ENCODE results near the gene DOHH.
"Not testable (repeated sequence)": the region's sequence is repeated elsewhere in the genome, so short reads cannot be mapped to it uniquely, and the experiment has no call there.

Gene DOHH

DNA sequence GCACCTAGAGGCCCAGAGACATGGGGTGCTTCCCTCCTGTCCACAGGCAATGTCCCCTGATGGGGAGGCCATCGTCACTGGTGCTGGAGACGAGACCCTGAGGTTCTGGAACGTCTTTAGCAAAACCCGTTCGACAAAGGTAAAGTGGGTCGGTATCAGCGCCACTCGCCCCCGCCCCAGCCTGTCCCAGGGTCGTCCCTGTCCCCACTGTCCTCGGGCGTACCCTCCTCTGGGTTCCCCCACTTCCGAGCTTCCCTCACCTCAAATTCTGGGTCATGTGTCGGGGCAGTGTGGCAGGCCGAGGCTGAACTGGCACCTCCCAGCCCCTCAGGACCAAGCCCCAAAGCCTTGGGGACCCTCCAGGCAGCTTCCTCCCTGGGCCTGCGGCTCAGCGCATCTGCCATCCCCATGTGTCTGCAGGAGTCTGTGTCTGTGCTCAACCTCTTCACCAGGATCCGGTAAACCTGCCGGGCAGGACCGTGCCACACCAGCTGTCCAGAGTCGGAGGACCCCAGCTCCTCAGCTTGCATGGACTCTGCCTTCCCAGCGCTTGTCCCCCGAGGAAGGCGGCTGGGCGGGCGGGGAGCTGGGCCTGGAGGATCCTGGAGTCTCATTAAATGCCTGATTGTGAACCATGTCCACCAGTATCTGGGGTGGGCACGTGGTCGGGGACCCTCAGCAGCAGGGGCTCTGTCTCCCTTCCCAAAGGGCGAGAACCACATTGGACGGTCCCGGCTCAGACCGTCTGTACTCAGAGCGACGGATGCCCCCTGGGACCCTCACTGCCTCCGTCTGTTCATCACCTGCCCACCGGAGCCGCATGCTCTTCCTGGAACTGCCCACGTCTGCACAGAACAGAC is 34.1 kb upstream of the DOHH start:
- no peak for DNase-seq

GRCh38 chr19:3533563-3534216 is 33.2 kb upstream of the DOHH start:
- DNase-seq = no peak

- no peak for DNase-seq
These were observed 32.6 kb upstream of the DOHH start for GRCh38 chr19:3533033-3533432.

DNA sequence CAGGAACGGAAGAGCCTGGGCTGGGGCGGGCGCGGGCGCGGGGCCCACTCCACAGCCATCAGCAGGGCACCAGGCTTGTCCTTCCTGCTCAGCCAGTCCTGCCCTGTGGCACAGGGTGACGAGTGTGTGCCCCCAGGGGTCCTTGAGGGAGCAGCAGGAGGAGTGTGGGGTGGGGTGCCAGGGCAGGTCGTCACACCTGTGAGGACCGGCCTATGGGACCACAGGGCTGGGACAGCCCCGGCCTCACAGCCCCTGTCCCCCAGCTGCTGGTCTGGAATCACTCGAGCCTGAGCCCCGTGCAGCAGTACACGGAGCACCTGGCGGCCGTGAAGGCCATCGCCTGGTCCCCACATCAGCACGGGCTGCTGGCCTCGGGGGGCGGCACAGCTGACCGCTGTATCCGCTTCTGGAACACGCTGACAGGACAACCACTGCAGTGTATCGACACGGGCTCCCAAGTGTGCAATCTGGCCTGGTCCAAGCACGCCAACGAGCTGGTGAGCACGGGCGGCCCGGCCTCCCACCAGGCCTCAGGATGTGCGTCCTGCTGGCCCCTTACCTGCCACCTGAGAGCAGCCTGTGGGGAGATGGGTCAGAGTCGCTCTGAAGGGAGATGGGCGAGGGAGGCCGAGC is 31.8 kb upstream of the DOHH start:
- no peak for DNase-seq

- no peak for DNase-seq
These were observed 31.2 kb upstream of the DOHH start for GRCh38 chr19:3531716-3532115.

DNA sequence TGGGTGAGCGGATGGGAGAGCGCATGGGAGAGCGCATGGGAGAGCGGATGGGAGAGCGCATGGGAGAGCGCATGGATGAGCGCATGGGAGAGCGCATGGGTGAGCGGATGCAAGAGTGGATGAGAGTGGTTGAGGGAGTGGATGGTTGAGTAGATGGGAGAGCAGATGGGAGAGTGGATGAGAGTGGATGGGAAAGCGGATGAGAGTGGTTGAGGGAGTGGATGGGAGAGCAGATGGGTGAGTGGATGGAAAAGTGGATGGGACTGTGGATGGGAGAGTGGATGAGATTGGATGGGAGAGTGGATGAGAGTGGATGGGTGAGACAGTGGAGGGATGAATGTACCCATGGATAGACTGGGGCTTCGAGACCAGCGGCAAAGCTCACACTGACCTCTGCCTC is 29.9 kb upstream of the DOHH start:
- no peak for DNase-seq

DNA sequence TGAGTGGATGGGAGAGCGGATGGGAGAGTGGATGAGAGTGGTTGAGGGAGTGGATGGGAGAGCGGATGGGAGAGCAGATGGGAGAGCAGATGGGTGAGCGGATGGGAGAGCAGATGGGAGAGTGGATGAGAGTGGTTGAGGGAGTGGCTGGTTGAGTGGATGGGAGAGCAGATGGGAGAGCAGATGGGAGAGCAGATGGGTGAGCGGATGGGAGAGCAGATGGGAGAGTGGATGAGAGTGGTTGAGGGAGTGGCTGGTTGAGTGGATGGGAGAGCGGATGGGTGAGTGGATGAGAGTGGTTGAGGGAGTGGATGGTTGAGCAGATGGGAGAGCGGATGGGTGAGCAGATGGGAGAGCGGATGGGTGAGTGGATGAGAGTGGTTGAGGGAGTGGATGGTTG is 28.8 kb upstream of the DOHH start:
- not testable (repeated sequence) for DNase-seq

- no peak for DNase-seq
These were observed 28.2 kb upstream of the DOHH start for GRCh38 chr19:3528539-3529211.

DNA sequence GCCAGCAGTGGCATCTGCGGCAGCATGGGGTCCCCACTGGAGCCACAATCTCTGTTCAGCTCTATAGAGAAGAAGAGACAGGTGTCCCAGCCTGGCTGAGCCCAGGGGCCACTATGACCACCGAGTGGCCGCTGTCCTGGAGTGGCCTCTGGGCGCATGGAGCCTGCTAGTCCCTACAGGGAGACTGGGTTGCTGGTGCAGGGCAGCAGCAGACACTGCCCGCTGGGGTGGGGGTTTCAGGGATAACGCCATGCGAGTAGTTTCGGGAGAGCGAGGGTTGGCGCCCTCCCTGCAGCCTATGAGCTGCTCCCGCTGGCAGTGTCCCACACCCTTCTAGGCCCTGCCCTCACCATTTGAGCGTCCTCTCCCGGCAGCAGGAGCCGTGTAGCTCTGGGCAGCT is 27.6 kb upstream of the DOHH start:
- no peak for DNase-seq

DNA sequence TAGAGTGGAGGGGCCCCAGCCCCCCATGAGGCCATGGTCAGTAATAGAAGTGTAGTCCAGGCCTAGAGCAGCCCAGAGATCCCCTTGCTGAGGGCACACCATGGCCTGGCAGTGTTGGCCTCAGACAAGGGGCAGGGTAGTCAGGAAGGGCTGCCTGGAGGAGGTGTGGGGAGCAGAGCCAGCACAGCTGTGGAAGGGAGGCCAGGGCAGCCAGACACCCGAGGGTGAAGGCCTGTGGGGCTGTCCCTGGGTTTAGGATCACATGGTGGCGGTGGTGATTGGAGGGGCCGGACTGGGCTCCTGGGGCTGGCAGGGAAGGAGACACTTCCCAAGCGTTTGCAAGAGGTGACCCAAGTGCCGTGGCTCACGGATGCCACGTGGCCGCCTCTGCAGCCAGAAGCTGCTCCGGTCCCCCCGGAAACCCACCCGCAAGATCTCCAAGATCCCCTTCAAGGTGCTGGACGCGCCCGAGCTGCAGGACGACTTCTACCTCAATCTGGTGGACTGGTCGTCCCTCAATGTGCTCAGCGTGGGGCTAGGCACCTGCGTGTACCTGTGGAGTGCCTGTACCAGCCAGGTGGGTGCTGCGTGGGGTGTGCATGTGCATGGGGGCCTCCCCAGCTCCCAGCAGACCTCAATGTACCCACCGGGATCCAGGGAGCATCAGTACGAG is 26.9 kb upstream of the DOHH start:
- DNase-seq = no peak

GRCh38 chr19:3526507-3527237 is 26.2 kb upstream of the DOHH start:
- no peak for DNase-seq

GRCh38 chr19:3524904-3525451 is 24.5 kb upstream of the DOHH start:
- DNase-seq = no peak

DNA sequence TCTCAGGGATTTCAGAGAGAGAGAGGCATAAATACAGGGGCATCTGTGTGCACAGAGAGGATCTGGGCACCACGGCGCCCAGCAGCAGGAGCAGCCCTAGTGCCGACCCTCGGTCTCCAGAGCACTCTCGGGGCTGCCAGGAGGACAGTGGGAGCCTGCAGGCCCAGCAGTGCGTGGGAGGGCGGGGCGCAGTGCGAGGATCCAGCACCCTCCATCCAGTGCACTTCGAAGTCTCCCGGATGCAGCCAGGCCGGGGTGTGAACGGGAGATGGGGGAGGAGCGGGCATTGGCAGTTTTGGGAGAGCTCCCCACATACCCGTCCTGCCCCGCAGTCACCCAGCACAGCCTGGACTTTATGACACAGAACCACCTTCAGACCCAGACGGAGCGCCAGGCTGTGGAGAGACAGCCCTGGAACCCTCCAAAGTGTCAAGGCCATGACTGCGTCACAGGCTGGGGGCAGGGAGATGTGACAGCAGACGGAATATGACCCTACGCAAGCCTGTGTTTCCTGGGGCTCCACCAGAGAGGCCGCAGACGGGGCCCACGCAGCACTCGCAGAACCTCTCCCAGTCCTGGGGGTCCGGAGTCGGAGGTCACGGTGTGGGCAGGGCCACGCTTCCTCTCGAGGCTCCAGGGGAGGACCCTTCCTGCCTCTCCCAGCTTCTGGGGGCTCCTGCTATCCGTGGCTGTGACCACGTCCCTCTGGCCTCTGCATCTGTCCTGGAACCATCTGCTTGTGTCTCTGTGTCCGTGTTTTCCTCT is 23.8 kb upstream of the DOHH start:
- no peak for DNase-seq

DNA sequence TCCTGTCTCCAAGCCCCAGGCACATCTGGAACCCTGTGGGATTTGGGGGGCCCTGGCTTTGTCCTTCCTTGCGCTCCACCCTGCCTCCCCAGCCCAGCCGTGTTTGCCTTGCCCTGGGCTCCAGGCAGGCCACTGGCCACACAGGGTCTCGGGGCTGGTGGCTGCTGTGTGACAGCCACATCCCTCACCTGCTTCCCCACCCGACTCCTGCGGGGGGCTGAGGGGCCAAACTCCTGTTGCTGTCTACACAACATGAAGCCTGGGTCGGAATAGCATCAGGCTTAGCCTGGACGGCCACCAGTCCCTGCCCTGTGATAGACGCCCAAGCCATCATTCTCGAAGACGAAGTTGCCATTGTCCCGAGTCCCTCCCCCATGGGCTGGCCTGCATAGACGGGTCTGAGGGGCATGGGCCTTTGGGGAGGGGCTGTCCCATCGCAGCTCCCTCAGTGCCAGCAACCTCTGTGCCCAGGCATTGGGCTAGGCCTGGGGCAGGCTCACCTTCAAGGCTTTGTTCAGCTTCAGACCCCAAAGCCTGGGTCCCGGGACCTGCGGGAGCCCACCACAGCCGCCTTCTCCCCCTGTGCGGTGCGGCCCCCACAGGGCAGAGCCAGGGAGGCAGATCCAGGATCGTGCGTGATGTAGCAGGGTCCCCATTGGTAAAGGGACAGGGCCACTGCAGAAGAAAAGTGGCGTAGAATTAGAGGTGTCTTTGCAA is 23.0 kb upstream of the DOHH start:
- no peak for DNase-seq

DNA sequence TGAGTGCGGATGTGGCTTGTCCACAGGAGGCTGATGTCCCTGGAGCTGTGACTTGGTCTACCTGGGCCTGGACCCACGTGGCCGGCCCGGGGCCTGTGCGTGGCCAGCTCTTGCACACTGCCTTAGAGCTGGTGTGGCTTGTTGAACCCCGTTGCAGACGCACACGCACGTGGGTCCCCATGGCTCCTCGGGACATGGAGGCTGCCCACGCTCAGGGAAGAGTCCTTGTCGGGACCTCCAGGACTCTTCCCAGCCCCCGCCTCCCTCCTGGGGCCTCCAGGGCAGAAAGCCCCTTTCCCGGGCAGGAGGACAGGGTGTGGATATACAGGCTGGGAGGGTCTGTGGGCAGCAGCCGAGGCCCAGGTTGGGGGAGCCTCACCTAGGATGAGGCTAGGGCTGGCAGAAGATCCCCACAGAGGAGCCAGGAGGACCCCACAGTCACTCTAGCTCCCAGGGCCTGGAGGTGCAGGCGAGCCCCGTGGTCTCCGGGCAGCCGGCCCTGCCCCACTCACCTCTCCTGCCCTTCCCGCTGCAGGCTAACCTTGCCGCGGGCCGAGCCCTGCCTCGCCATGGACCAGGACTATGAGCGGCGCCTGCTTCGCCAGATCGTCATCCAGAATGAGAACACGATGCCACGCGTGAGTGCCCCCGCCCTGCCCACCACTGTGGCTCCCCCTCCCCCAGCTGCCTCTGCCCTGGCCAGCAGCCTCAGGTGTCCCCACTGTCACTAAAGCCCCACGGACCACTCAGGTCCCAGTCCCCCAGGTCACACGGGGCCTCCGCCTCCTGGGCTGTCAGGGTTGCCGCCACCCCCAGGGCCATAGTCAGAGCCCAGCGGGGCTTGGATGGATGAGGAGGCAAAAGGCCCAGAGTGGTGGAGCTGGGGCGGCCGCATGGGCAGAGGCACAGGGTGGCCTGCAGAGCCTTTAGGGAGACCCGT is 22.2 kb upstream of the DOHH start:
- no peak for DNase-seq

DNA sequence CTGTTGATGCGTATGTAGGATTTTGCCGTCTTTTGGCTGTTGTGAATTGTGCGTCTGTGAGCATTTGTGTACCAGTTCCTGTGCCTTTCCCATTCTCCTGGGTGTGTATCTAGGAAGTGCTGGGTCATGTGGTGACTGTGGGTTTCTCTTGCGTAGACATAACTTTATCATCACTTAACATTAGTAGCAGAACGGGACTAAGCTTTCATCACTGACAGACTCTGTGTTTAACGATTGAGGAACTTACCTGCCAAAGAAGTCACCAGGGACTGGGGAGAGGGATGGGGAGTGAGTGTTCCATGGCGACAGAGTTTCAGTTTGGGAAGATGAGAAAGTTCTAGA is 20.6 kb upstream of the DOHH start:
- DNase-seq = no peak

DNA sequence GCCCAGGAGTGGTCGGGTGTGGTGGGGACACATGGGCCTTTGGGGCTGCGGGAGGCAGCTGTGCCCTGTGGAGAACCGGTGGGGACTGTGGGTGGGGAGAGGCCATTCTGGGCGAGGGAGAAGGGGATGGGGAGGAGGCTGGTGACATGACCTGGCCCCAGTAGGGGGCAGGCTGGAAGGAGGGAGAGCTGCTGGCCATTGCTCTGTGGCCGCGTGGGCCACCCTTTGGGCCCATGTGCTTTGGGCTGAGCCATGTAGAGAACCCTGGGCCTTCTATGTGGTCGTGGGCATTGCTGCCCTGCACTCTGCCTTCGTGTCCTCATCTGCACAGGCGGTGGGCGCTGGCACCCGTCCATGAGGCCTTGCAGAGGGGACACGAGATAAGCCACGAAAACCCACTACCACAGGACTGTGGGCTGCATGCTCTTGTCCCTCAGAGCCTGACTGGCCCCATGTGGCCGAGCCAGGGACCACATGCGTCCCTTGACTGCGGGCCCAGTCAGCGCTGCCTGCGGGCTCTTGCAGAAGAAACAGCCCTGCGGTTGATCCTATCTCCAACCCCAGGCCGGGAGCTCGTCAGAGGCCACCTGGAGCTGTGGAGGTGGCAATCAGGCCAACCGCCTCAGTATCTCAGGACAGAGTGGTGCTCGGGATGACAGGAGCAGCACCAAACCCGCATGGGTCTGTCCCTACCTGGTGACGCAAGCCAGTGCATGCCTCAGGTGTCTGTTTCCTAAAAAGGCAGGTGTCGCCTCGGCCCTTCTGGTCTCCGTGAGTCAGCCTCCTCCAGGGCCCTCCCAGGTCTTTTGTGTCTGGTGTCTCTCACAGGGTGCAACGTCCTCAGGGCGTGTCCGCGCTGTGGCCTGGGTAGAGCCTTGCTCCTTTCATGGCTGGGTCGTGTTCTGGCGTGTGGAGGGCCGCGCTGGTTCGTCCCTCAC is 20.0 kb upstream of the DOHH start:
- no peak for DNase-seq

GRCh38 chr19:3519126-3519525 is 18.7 kb upstream of the DOHH start:
- no peak for DNase-seq

Measured in hippocampal formation (tissue), 2 donors.